GM19468 (cell line): Measurements from ENCODE around the gene OCA2.
"Not testable (repeated sequence)": the region's sequence is repeated elsewhere in the genome, so short reads cannot be mapped to it uniquely, and the experiment has no call there.

Experiments
- ATAC-seq: cut with Tn5 transposase; IDR thresholded peaks from one replicate; pipeline ENCODE4 v1.9.1; 2021; ENCODE audit warnings: mild to moderate bottlenecking, moderate library complexity, moderate number of reproducible peaks; ENCODE audit not compliant: unreplicated experiment; ENCODE audit errors: extremely low read depth

Gene OCA2

DNA sequence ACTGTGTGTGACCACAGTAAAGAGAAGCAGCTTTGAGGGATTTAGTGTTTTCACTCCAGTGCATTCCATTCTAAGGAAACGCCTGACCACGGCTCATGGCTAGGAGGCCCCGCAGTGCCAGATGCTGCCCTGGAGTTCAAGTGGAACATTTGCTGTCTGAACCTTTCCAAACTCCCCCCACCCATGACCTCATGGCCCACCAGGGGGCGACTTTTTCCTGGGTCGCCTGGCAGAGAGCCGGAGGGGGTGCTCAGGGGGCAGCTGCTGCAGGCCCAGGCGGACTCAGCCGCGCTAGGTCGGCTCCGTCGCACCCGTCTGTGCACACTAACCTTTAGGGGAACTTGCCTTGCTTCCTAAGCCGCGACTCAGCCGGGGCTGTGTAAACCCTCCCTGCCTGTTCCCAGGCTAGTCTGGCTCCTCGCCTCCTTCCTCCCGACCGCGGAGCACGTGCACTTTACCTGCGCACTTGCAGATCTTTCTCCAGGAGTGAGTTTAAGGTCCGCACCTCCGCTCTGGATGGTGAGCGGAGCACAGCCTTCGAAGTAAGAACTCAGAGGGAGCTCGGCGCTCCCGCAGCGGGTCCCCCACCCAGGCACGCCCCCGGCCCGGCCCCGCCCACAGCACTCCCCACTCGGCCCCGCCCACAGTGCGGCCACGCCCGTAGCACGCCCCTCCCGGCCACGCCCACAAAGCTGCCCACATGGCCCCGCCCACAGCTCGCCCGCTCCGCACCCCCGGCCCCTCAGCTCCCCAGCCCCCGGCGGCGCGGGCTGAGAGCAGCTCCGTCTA lies at the start of gene OCA2:
Gene OCA2 (minus strand): TSS at position 550 of the 789 bp plus-strand sequence. CDS start 17,441 bp downstream, outside the sequence.
- ATAC-seq = no peak

DNA sequence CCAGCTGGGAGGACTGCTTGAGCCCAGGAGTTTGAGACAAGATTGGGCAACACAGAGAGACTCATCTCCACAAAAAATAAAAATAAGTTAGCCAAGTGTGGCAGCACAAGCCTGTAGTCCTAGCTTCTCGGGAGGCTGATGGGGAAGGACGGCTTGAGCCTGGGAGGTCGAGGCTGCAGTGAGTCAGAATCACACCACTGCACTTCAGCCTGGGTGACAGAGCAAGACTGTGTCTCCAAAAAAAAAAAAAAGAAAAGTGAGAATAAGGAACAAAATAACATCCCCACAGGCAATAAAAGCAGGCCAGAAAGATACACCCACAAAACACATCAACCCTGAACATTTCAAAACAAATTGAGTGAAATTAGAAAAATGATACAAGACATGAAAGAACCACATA lies 48.7 kb upstream of the OCA2 start:
- no peak for ATAC-seq

DNA sequence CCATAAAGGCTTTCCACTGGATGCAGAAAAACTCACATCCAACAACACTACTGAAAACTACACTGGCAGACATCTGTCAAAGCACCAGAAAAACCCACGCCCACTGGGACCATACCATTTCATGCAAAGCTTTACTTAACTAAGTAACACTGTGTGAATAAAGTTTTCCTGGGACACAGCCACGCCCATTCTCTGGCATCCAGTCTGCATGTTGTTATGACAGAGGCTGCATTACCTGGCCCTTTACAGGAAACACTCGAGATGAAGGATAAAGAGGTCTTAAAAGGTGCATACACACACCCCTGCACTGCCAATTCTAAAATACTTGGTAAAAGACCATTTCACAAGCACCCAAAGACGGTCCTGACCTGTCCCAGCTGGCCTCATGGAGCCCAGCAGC lies 46.3 kb upstream of the OCA2 start:
- not testable (repeated sequence) for ATAC-seq

DNA sequence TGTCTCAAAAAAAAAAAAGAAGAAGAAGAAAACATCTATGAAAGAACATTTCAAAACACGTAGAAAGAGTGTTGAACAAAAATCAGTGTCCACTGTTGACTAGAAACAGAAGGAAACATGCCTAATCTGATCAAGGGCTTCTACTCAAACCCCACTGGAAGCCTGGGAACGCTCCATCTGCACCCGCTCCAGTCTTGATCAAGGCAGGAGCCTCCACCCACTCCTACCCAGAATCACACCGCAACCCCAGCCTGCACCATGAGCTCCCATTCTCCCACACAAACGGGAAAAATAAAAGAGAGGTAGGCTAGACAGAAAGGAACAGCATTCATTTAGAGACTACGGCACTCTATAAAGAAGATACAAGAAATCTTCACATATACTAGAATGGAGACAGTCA lies 40.9 kb upstream of the OCA2 start:
- no peak for ATAC-seq

DNA sequence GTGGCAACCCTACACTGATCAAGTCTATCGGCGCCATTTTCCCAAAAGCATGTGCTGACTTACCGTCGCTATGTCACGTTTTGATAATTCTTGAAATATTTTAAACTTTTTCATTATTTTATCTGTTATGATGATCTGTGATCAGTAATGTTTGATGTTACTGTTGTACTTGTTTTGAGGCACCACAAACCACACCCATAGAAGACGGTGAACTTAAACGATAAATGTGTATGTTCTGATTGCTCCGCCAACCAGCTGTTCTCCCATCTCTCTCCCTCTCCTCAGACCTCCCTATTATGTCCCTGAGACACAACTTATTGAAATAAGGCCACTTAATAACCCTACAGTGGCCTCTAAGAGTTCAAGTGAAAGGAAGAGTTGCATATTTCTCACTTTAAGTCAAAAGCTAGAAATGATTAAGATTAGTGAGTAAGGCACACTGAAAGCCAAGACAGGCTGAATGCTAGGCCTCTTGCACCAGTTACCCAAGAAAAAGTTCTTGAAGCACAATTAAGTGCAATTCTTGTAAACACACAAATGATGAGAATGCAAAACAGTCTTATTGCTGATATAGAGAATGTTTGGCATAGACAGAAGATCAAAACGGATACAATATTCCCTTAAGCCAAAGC lies 38.4 kb upstream of the OCA2 start:
- ATAC-seq = not testable (repeated sequence)

DNA sequence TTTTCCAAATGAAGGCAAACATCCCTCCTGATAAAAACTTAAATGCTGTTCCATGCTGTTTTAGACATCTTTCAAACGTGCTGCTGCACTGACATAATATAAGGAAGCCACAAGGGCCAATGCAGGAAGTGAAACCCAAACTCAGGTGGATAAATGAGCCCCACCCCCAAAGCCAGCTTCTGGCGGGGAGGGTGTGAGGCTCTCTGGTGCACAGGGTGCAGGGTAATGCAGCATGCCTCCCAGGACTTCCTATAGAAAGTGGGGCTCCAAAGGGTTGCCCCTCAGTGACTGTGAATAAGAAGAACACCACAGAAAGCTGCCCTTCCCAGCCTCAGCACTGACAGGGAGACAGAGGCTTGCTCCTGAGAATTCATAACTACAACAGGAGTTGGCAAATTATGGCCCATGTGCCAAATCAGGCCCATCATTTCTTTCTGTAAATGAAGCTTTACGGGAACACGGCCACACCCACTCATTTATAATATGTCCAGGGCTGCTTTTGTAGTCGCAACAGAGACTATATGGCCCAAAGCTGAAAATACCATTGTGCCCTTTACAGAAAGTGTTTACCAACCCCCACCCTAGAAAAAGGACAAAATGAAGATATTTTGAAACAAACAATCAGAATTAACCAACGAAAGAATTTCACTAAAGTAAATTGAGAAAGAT lies 37.3 kb upstream of the OCA2 start:
- peak; percentile 91 for ATAC-seq

DNA sequence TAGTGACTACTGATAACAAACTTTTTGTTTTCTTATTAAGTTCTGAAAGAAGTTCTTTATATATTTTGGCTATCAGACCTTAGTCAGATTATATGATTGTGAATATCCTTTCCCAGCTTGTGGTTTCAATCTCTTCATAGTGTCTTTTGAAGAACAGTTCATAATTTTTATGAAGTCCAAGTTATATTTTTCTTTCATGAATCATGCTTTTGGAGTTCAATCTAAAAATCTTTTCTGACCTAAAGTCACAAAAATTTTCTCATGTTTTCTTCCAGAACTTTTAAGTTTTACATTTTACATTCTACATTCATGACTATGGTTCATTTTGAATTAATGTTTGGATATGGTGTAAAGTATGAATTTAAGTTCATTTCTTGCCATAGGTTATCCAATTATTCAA lies 34.2 kb upstream of the OCA2 start:
- ATAC-seq = no peak

DNA sequence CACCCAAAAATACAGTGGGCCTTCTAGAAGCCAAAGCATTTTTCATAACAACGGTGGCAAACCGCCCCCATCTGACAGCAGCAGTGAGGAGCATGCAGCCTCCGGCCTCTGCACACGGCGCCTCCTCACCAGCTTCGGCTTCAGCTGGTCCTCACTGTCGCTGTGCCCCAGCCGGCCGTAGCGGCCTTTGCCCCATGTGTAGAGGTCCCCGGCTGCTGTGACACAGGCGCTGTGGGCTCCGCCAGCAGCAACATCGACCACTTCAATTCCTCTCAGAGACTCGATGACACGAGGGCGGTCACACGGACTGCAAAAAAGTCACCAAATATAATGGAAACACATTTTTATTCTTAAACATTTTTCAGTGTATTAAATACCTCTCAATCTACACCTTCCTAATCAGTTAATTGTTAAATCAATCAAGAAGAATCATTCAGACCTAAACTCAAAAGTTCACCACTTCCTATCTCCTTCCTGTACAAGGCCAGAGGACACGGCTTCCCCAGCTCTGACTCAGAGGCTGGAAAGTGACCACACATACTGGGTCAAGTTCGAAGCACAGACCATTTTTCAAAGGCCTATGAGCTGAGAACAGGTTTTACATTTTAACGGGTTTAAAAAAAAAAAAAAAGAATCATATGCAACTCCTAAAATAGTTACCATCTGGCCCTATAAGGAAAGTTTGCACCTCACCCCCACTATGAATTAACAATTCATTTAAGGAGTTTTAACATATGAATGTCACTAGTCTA lies 33.6 kb upstream of the OCA2 start:
- ATAC-seq = no peak

DNA sequence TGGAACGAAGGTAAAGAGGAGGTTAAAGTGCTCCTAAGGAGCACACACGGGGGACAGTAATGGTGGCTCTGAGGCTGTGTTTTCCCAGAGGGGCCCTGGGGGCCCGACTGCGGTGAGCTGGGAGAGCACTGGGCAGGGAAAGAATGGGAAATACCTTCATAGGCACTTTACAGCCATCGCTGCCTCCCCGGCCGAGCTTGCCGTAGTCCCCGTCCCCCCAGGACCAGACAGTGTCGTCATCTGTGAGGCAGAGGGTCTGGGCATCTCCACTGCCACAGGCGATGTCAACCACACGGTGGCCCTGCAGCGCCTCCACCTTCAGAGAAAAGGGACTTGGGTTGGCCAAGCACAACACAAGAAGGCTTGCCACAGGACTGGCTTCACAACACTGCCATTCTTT lies 32.8 kb upstream of the OCA2 start:
- ATAC-seq = no peak

DNA sequence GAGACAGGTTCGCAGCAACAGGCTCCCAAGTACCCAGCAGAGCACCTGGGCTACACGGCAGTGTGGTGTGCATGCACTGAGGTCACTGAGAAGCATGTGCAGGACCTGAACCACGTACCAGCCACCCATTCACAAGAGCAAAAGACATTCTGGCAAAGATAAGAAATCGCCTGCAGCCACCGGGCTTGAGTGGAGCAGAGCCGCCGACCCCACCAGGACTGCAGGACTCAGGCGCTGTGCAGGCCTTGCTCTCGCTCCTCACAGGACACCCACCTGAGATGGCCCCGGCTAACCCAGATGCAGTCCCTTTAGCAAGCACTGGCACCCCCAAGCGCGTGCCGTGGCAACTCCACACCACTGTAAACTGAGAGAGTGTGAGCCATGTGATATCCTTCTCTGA lies 32.3 kb upstream of the OCA2 start:
- no peak for ATAC-seq

DNA sequence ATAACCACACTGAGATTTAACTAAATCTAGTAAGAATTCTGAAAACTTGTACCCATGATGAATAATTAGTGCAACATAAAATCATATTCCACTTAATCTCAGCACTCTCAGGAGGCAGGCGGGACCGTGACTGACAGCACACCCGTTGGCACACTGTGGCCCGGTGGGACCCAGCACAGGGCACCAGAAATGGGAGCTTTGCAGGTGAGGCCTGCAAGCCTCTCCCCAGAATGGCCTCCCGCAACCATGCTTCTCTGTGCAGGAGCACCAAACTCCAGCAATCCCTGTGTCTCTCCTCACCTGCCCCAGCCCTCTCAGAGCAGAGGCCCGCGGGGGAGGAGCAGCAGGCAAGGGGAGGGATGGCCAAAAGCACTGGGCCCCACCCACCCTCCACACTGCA lies 31.5 kb upstream of the OCA2 start:
- ATAC-seq = no peak

DNA sequence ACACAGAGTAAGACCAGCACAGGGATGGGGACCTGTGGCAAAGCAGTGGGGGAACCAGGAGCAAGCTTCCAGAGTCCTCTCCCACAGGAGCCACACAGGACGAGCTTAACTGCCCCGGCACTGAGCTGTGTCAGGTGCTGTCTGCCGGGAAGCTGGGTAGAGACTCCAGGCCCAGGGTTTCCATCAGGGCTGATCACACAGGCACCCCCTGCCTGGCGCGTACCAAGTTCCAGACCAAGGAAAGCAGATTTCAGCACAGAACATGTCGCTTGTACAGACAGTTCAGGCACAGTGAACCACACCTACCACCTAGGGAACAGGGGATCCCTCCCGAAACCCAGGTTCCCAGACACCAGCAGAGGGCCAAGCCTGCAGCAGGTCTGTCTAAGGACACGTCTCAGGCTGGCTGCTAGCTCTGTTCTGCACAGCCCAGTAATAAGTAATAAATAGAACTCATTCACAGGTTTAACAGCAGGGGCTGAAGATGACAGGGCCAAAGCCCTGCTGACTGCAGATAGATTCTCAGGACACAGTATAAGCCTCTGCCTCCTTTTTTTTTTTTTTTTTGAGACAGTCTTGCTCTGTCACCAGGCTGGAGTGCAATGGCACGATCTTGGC lies 30.2 kb upstream of the OCA2 start:
- no peak for ATAC-seq

DNA sequence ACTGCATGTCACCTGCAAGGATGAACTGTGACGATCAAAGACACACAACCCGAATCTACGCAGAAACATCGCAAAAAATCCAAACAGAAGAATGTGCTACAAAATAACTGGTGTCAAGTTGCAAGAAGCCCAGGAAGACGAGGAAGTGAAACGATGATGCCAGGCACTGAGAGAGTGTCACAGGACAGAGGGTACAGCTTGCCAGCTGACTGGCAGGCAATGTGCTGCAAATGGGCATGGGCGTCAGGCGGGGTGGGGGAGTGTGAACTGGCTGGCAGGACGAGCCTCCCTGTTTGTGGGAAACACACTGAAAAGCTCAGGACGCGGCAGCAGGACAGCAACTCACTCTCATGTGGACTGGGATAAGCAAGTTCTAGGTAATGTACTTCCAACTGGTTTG lies 28.9 kb upstream of the OCA2 start:
- no peak for ATAC-seq

DNA sequence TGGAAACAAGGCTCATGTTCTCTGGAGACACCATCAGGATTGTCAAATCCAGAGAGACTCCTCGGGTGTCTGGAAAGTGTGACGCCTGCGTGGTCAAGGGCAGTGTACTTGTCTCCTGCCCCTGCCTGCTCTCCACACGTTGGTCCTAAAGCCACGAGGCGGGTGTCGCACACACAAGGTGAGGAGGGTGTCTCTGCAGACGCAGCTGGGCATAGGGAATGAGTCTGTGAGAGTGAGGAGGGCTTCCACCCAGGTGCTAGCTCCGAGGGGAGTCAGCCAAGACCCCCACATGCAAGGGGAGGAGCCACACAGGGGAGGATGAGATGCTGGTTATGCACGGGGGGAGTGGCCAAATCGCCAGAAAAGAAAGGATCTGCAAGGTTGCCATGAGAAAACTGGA lies 27.9 kb upstream of the OCA2 start:
- ATAC-seq = no peak

DNA sequence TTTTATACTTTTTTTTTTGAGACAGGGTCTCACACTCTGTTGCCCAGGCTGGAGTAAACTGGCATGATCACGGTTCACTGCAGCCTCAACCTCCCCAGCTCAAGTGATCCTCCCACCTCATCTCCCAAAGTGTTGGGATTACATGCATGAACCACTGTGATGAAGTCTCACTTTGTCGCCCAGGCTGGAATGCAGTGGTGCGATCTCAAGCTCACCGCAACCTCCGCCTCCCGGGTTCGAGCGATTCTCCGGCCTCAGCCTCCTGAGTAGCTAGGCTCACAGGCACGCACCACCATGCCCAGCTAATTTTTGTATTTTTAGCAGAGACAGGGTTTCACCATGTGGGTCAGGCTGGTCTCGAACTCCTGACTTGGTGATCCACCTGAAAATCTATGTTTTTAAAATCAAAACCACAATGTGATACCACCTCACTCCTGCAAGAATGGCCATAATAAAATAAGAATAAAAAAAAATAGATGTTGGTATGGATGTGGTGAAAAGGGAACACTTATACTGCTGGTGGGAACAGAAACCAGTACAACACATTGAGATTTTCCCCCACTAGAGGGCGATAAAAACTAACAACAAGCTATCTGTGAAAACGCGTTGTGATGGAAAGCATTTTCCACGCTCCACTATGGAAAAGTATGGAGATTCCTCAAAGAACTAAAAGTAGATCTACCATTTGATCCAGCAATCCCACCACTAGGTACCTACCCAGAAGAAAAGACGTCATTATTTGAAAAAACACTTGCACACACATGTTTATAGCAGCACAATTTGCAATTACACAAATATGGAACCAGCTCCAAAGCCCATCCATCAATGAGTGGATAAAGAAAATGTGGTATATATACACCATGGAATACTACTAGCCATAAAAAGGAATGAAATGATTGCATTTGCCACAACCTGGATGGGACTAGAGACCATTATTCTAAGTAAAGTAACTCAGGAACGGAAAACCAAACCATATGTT lies 26.8 kb upstream of the OCA2 start:
- no peak for ATAC-seq

DNA sequence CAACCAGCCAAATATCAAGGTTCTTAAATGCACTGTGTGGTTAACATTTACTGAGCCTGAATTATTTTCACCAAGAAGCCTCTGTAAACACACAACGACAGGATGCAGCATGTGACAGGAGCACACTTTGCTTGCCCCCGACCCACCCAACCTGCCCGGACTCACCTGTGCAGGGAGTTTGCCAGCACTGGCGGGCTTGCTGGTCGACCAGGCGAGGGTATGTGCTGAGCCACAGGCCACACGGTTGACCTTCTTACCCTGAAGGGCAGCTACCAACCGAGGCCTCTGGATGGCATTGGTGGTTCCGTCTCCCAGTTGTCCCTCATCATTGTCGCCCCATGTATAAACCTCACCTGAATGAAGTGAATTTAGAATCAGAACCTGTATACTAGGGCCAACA lies 25.7 kb upstream of the OCA2 start:
- no peak for ATAC-seq

DNA sequence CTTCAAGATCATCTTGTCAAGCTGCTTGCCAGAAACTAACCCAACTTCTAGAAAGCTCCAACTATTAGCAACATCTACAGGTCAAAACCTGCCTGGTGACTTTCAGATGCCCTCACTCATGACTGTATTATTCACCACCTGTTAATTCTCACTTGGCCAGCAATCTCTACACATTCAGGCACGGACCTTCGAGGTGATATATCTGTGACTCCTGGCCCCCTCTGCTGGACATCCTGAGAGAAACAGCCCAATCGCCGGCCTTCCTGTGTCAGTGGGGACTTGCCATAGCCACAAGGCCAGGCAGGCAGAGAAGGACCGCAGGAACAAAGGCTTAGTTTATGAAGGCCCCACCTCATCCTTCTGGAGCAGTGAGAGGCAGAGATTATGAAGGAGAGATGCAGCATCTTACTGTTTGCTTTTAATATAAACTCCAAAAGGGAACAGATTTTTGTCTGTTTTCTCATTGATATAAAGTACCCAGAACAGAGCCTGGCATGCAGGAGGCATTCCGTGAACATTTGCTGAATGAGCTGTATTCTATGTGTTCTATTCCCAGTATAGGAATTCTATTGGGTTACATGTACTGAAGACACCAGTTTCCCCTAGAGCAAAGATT lies 24.4 kb upstream of the OCA2 start:
- ATAC-seq = no peak

DNA sequence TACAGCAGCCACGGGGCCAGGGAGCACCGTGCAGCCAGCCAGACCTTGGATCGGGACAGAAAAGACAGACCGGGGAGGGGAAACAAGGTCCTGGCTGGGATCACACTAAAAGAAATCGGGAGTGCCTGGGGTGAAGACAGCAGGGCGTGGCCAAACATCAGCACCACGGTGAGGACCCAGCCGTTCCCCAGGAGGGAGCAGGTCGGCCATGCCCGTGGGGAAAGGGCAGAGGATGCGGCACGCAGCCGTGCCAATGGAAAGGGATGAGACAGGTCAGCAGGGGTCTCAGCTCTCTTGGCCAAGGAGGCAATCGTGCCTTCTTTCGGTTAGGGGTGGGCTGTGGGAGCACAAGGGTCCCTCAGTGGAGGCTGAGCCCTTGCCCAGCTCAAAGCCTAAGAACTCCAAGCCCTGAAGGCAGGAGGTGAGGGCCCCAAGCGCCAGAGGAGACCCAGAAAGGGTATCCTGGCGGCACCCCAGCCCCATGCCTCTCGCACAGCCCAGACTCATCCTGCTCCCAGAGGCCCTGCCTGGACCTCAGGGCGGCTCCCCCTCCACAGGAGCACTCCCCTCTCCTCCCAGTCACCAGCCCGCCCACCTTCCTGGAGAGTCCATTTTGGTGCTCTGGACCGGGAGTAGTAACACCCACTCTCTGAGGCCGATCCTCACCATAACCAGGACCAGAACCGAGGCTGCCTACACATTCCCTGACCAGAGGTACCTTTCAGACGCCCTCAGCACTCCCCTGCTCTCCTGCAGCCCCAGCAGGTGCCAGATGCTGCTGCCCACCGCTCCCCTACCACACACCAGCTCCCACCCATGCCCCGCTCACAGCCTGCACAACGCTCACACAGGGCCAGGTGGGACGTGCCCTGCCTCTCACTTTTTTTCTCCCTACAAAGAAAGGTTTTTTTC lies 23.2 kb upstream of the OCA2 start:
- ATAC-seq = no peak
